Epithelial cell of esophagus (primary cell): Measurements from ENCODE around the gene FAM120C.

Source experiments
- DNase-seq: peaks from one replicate; pipeline ENCODE4 v3.0.0; 2010; ENCODE audit warnings: low read depth
- H3K4me3 ChIP-seq: 2 replicates; pipeline ENCODE4 v1.5.1; 2011; ENCODE audit warnings: mild to moderate bottlenecking, low read length, control low read depth
- TF ChIP-seq, protein P1 (sequence below): IDR thresholded peaks from 2 replicates; pipeline ENCODE4 v1.5.1; 2011; ENCODE audit warnings: low read depth, mild to moderate bottlenecking, low read length, control low read depth, inconsistent platforms; ENCODE audit not compliant: insufficient read depth; ENCODE audit errors: missing control alignments

Gene FAM120C

DNA sequence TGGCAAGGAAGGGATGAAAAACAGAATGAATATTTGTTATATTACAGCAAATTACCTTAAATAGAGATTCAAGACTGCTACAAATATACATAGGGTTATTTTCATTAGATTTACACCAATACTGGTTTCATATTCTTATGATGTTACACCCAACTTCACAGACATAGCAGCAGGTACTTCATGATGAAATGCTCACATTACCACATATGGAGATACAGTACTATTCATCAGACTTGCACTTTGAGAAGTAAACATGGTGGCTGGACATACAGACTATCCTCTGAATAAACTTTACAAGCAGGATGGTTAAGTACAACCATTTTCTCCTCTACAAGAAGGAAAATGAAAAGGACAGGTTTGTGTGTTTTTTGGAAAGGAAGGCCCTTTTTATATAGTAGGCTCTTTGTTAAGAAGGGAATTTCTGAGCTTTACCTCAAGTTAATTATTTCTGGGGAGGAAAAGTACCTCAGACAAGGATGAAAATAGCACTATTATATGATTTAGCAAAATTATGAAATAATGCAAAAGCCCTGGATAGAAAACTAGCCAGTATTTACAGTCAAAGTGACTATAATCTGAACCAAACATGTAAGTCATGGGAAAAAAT is 12.0 kb upstream of the FAM120C start:
- no peak overlapping the region for H3K4me3 ChIP-seq
- TF ChIP-seq, protein P1, sequence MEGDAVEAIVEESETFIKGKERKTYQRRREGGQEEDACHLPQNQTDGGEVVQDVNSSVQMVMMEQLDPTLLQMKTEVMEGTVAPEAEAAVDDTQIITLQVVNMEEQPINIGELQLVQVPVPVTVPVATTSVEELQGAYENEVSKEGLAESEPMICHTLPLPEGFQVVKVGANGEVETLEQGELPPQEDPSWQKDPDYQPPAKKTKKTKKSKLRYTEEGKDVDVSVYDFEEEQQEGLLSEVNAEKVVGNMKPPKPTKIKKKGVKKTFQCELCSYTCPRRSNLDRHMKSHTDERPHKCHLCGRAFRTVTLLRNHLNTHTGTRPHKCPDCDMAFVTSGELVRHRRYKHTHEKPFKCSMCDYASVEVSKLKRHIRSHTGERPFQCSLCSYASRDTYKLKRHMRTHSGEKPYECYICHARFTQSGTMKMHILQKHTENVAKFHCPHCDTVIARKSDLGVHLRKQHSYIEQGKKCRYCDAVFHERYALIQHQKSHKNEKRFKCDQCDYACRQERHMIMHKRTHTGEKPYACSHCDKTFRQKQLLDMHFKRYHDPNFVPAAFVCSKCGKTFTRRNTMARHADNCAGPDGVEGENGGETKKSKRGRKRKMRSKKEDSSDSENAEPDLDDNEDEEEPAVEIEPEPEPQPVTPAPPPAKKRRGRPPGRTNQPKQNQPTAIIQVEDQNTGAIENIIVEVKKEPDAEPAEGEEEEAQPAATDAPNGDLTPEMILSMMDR, result no peak

DNA sequence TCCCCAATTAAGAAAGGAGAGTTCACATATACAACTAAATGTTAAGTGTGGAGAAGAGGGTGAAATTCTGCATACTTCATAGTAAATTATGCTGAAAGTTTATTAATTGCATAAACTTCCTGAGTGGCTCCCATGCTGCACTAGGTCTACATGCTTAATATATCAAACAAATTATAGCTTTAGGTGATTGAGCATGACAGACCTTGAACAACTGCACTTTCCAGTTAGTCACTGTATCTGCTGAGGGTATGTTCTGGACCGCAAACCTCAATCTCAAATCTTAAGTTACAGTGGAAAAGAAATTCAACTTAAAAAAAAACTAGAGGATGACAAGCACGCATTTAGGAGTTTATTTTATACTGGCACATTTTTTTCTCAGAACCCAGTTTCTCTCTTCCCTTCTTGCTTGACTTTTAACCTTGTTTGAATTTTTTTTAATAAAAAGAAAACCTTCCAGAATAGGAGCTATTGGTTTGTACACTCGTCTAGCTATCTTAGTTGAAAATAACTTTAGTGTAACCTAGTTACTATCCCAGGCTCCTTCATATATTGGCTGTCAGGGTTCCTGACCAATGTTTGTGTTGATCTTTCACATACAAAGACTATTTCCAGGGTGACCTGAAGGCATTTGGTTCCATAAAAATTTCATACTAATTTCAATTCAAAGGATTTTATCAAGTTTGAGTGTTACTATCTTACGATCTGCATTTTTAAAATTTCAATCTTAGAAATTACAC is 10.2 kb upstream of the FAM120C start:
- H3K4me3 ChIP-seq, result no peak overlapping the region
- peak; percentile 31 for DNase-seq
- TF ChIP-seq, protein P1, result no peak

More for the DNA sequence above, 12.0 kb upstream of the FAM120C start:
- DNase-seq, result no peak

DNA sequence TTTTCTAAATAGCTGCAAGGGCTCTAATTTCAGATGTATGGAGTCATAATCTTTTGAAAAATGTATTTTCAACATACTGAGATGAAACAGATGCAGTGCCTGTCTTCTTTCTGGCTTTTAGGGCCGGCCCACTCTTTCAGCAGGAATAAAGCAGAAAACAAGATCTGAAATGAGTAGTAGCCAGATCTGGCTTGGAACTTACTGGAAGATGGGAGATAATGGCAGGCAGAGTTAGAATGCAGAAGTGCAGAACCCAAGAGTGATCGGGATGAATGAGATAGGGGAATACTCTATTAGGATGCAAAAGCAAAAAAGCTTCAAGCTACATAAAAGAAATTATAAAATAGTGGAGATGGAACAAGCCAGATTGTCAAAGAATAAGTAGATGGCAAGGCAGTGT is 1.4 kb upstream of the FAM120C start:
- DNase-seq, result no peak
- TF ChIP-seq, protein P1, result no peak
- H3K4me3 ChIP-seq, result no peak overlapping the region

DNA sequence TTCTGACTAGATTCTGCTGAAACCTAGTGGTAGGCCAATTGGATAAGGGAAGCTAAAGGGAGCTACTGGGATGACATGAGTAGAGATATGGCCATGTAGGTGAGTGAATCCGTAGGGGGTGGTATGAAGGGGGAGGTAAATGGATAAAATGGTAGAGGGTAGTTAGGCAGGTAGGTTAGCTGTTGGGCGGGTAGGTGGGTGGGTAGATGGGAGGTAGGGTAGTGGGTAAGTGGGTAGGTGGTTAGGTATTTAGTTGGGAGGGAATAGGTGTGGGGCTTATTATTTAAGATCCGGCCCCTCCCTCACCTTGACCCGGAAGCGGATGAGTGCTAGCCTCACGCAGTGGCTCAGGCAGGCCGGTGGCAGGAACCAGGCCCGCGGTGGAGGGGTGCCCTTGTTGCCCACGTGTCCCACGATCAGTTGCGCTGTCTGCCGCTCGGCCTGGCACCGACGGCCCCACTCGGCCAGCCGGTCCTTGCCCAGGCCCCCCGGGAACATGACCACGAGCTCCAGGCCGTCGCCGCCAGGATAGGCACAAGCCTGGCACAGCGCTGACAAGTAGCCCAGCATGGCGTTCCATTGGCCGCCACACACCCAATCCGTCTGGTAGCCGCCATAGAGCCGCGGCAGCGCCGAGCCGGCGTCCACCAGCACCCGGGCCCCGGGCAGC is 725 bp downstream of the FAM120C start:
- peak overlapping the region; percentile 55 for H3K4me3 ChIP-seq
- TF ChIP-seq, protein P1, result no peak
- DNase-seq, result peak; percentile 51

DNA sequence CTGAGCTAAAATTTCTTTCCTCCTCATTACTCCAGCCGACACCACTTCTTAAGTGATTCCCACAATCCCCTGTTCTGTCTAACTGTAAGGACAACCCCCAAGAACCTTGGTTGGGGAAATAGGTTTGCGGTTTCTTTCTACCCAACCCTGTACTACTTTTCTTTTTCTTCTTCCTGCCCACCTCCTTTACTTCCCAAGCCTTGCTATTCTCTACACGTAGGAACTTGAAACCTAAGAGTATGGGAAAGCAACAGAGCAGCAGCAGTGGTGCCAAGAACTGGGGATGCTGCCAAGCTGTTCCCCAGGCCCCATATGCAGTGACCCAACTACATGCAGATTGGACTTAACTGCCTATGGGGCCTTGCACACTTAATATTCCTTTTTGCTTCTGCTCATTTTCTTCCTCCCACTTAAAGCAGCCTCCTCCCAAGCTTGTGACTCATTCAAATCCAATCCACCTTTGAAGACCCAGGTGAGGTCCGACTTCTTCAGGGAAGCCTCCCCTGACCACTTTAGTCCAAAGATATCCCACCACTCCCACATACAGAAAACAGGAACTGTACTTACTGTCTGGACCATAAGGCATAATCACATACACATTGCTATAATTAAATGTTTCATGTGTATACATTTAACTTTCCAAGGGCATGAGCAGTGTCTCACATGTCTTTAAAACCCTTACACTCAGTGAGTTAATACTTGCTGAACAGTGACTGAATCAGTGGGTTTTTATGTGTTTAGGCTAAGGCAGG is 1.7 kb downstream of the FAM120C start:
- peak overlapping the region; percentile 55 for H3K4me3 ChIP-seq
- TF ChIP-seq, protein P1, result no peak
- peak; percentile 29 for DNase-seq

DNA sequence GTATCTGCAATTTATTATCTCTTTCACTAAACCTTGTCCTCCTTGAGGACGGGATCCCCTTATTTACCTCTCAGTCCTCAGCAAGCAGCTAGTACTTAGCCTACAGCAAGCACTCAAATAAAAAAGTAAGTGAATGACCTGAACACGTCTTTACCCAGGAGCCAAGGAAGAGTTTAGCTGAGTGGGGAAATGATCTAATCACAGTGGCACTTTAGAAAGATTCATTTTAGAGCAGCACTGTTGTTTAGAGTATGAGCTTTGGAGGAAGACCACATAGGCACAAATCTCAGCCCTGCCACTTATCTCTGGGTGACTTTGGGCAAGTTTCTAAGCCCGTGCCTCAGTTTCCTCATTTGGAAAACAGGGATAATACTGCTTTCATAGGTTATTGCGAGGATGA is 2.7 kb downstream of the FAM120C start:
- H3K4me3 ChIP-seq, result peak overlapping the region; percentile 55
- peak; percentile 28 for DNase-seq
- TF ChIP-seq, protein P1, result no peak
